Effector CD8-positive, alpha-beta T cell (primary cell): ENCODE results near the gene AQP5.

Experiments
- DNase-seq: peaks from one replicate; lab custom pipeline; 2025; lab: John Stamatoyannopoulos, UW

Gene AQP5

DNA sequence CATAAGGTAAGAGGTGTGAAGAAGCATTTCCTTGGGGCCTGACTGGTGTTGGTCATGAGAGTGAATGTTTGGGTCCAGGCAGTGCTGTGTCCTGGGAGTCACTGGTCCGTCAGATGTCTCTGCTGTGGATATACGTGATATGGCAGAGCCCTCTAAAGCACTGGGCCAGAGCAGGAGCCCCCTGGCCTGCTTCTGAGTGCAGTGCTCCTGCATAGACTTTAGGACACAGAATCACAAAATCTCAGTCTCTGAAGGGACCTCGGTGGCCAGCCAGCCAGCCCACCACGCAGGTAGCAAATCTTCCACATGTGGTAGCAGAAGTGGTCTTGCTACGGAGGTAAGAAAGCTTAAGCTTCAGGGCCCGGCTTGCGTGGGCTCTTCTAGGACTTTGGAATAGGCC is 29.6 kb upstream of the AQP5 start:
- no peak for DNase-seq

DNA sequence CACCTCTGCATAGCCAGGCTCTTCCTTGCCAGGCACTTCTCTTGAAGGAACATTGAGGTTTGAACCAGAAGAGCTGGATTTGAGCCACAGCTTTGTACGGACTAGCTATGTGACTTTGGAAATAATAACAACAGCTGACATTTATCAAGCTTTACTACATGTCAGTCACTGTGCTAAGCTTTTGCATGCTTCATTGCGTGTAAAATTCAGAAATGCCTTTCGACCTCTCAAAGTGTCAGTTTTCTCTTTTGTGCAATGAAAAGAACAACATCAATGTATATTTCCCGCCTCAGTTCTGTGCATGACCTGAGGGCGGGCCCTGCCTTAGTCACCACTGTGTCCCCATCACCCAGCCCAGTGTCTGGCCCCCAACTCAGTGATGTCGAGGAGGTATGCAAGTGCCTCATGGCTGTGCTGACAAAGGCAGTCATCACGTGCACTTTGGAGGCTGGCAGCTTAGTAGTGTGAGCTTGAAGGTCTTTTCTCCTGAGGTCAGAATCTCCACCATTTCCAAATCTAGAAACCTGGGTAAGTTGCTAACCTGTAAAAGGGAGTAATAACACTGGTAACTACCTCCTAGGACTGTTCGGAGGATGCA is 29.0 kb upstream of the AQP5 start:
- DNase-seq, result no peak

DNA sequence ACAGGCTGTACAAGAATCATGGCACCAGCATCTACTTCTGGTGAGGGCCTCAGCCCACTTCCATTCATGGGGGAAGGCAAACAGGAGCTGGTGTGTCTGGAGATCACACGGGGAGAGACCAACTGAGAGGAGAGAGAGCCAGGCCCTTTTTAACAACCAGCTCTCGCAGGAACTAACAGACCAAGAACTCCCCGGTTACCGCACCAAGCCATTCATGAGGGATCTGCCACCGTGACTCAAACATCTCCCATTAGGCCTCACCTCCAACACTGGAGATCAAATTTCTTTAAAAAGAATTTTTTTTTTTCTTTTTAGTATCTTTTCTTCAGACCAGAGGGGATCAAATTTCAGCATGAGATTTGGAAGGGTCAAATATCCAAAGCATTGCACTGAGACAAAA is 27.9 kb upstream of the AQP5 start:
- no peak for DNase-seq

DNA sequence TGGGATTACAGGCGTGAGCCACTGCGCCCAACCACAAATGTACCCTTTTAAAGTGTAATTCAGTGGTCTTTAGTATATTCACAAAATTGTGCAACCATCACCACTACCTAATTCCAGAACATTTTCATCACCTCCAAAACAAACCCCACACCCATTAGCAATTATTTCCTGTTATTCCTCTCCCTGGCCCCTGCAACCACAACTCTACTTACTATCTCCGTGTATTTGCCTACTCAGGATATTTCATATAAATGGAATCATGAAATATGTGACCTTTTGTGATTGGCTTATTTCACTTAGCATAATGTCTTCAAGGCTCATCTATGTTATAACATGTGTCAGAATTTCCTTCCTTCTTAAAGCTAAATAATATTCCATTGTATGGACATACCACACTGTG is 27.2 kb upstream of the AQP5 start:
- no peak for DNase-seq

DNA sequence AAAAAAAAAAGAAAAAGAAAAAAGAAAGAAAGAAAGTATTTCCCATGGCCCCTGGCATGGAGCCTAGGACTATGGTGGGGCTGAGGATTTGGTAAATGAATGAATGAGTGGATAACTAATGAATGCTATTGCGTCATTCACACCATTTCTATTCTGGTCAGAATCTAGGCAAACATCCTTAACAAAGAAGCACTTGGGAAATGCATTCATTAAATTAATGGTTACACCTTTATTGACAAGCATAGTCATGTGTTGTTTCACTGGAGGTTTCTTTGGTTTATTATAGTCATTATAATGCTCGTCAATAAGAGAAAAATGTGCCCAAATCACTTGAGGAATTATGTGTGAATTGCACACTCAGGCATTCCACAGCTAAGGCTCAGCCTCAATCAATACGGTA is 24.7 kb upstream of the AQP5 start:
- DNase-seq, result no peak

DNA sequence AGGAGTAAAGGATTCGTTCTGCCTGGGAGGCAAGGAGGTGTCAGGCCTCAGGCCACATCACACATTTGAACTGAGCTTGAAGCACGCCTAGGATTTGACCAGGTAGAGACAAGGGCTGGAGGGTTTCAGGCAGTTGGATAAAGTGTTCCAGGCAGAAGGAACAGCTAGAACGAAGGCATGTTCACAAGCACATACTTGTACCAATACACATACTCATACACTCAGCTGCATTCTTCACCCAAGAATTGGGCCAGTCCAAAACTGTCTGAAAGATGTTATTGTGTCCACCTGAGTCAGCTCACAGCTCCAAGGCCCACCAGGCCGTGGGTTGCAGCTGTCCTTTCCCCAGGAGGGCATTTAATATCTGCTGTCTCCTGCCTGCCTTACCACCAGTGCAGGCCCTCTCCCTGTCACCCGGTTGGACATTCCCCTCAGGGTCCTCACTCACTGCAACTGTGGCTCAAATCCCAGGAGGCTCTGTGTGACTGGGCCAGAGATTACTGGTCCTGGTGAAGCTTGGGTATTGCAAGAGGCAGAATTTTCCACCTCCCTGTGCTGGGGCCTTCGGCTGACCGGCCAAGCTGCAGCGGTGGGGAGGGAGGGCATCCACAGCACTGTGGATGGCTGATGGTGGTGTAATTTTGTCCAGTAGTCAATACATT is 23.9 kb upstream of the AQP5 start:
- no peak for DNase-seq

DNA sequence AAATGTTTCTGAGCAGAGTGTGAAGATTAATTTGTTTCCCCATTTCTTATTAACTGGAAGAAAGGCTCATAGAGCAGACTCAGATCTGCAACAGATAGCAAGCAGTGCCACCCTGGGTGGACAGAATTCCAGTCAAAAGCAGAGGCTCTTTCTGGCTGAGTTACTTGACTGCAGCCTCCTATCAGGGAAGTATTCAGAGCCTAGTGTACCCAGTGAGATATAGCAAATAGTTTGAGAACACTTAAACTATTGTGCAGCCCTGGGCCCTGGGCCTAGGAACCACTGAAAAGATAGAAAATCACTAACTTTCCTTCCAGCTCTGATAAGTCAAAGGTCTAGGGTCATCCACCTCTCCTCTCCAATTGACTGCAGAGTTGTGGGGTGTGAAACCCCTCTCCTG is 22.4 kb upstream of the AQP5 start:
- no peak for DNase-seq

DNA sequence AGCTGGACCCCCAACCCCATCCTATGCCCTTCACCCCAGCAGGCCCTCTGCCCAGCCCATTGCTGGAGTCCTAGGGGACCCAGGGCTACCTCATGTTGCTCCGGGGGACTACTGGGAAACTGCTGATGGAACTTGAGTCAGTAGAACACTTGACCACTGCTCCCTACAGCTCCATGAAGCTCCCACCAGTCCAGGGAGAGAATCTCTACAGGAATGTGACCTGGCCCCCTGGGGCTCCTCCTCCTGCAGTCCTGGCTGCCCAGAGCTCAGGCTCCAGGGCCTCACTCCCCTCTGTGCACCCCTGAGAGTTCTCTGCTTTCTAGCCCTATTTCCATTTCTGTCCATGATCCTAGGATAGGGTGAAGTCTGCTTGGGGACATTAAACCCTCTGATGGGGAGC is 22.0 kb upstream of the AQP5 start:
- DNase-seq, result no peak

DNA sequence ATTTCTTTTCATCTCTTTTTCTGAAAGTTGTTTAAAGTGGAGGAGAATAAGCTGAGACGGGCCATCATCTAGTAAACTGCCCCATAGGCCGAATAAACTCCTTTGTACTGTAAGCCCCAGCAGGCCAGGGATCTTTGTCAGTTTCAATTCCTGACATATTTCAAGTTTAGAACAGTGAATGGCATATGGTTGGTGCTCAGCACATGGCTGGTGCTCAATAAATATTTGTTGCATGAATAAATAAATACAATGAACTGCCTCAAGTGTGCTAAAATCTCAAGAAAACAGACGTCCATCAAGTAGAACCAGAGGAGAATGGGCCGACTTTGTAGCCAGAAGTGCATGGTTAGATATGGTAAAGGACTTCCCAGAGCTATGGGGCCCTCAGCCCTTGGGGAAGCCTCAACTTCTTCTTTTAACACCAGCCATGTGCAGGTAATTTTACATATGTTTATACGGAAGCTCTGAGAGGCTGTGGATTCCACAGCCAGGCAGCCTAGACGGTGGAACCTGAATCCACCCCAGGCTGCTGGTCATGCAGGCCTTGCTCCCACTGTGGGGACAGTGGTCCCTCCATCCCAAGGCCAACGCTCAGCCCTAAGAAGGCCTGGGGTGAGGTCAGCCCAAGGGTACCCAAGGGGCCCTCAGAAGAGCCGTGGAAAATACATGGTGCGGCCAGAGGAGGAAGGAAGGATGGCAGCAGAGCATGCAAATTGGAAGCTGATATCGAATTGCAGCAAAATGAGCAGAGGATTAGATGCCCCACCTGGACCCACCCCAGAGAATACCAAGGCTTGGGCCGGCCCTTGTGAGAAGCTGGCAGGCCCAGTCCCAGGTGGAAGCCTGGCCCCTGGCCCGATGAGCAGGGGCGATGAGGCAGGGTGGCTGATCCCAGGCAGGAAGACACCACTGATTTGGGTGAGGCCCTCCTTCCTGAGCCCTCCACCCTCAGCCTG is 19.8 kb upstream of the AQP5 start:
- no peak for DNase-seq

DNA sequence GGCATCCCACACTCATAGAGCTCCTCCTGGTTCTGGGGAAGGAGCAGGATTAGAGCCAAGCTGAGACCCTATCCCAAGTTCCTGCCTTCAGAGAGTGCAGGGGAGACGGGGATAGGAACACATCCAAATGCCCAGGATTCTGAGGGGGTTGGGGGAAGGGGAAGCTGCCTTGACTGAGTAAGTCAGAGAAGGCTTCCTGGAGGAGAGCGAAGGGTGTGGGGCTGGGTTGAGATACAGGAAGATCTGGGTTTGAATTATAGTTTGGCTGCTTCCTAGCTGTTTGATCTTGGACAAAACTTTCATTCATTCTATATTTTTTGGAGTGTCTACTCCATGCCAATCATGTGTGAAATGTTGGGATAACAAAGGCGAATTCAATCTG is 19.2 kb upstream of the AQP5 start:
- DNase-seq, result no peak

DNA sequence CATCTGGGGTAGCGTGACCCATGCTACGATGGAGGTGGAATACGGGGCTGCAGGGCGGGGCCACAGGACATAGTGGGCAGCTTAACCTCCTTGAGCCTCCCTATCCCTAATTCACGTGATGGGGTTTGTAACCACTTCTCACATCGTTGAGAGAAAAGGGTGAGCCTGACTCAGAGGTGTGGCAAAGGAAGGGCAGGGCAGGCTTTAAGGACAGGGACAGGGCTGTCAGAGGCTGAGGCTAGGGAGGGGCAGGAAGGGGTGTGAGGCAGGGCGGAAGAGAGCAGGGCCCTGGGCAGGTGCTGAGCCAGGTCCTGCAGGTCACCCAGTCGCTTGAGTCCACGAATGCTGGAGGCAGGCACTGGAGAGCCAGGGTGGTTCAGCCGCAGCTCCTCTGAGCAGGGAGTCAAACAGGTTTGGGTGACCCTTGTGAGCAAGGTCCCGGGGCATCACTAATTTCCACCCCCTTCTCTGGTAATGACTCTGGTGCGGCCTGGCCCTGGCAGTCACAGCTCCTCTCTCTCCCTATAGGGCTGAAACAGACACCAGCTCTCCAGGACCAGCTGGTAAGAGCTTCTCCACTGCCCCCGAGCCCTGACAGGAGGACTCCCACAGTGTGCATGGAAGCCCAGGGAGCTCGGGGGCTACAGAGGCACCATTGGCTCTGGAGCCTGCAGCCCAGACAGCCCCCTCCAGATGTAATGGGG is 18.6 kb upstream of the AQP5 start:
- no peak for DNase-seq

DNA sequence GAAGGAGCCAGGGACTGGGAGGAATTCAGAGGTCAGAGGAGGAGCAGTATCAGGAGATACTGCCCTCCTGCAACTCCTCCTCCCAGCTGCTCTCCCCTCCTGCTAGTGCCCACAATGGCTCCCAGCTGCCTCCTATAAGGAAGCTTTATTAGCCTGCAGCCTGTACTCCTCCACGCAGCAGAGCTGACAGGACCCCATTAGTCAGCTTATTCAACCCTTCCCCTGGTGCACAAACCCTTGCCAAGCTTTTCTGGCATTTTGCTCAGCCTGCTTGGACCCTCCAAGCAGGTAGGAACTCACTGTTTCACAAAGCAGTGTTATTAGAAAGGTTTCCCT is 18.1 kb upstream of the AQP5 start:
- DNase-seq, result no peak

DNA sequence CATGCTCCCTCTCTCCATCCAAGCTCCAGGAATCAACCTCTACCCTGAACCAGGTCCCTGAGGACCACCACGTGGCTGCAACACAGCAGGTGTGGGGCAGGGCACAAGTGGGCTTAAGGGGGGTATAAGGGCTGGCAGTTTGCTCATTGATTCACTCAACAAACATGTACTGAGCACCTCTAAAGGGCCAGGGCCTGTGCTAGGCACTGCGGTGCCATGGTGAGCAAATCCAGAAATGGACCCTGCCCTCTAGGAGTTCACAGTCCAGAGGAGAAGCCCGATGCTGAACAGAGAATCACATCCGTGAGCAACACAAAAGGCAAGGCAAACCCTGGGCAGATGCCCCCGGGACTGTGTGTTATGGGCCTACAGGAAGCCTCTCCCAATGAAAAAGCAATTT is 17.6 kb upstream of the AQP5 start:
- no peak for DNase-seq

DNA sequence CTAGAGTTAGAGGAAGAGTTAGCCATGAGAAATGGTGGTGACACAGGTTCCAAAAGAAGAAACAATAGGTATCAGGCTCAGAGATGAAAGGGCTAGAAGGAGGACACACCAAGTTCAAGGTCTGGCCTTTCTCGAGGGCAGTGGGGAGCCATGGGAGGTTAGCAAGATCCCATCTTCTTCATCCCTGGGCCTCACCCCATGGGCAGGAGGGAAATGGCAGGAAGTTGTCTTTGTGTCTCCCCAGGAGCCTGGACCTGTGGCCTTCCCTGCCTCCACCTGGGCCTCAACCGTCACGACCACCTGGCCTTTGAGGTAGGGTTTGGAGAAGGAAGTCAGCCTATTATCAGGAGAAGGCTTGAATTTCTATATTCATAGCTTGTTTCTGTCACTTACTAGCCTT is 17.0 kb upstream of the AQP5 start:
- no peak for DNase-seq

DNA sequence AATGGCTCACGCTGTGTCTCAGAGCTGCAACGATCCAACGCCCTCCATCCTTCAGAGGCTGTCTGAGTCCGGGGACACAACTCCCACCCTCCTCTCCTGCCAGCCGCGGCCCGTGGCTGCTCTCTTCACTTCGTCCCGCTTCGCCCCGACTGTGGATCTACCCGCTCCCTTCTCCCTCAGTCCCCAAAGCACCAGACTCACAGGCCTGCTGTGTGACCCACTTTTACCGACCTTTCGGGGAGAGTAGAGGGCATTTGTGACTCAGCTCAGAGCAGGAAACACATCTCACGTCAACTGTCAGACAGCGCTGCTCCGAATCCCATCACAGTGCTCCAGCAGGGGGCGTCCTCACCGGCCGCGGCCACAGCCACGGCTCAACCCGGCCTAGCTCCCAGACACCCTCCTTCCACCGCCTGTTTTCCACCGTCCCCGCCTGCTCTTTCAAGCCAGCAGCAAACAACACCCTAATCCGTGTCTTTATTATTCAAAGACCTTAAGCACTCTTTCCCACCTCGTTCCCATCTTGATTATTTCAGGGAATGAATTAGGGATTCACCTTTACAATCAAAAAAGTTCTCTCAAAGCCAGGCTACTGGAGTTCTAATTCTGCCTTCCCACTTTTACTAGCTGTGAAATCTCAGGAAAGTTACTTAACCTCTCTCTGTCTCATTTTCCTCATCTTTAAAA is 16.1 kb upstream of the AQP5 start:
- DNase-seq, result peak; percentile 51

DNA sequence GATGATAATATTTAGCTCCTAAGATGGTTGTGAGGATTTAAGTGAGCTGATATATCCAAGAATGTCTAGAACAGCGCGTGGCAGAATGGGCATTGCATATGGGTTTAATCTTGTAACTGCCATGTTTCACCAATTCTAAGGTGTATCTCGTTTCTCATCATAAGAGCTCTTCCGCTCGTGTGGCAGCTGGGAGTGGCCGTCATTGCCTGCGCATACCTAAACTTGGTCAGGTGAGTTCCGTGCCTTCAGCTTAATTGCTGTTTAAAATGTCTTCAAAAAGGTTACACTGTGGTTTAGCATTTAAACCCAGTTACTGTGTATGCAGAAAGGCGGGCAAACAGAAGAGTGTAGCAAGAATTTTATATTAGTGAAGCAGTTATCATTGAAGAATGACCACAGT is 15.6 kb upstream of the AQP5 start:
- DNase-seq, result no peak

DNA sequence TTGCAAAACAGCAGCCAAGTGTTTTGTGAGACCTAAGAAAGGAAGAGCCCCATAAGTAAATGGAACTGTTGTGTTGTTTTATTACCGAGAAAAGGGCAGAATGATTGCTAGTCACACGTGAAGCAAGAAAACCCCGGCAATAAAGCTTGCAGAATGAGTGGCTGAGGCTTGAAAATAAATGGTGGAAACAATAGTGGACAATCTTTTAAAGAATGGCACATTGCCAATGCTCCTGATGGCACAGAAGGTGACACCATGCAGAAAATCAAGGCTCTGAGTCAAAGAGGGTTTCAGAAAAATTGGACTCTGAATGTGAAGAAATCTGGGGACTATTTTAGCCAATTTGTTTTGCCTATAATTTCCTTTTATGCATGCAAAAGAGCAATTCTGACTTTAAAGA is 15.2 kb upstream of the AQP5 start:
- no peak for DNase-seq

DNA sequence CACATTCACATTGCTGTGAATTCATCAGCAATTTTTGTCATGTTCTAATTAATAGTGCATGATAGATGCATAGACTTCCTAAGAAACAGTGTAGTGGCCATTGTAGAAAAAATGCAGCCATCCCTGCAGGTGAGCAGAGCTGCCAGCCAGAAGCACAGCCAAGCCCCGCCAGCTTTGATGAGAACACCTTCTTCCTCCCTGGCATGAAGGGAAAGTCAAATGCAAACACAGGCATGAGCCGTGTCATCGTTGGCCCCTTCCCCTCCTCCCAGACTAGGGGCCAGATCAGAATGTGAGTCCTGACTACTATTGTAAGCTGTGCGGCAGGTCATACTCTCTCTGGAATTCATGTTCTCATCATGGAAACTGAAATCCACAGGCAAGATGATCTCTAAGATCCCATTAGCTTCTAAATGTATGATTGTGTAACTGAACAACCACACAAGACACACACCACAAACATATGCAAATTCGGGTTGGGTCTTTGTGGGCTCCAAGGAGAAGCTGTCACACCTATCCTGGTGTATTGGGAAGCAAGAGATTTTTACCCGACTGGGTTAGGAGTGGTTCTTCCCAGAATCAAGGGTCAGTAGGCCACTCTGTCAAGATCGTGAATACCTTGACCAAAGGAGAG is 14.0 kb upstream of the AQP5 start:
- DNase-seq, result no peak

DNA sequence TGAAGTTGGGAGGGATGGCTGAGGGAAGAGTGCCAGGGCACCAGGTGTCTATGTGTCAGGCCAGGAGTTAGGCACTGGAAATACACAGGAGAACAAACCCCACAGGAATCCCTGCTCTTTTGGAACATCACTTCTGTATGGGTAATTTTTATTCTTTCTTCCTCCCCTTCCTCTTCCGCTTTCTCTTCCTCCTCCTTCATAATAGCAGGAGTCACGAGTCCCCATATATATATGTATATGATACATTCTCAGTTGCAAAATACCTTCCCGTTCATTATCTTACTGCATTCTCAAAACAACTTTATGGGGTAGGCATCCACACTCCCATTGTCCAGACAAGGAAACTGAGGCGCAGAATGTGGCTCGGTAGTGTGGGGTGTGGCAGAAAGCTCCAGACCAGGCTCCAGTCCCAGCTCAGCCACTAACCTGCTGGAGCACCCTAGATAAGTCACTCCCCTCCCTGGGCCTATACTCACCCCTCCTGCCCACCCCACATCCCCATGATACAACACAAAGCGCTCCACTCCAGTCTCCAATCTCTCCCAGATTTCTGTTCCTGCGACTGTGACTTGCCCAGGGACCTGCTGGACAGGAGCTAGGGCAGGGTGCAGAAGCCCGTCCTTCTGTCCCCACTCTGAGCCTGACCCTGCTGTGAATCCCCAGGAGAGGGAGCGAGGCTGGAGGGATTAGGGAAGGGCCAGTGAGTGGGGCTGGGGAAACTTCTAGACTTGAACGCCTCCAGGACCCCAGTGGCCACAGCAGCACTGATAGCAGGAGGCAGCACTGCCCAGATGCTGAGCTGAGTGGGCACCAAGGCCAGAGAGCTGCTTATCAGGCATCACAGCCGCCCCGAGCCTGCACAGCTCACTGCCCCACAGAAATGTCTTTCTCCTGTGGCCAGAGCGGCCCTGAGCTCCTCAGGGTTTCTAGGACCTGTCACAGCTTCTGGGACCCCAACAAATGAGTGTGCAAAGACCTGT is 12.5 kb upstream of the AQP5 start:
- DNase-seq, result no peak

DNA sequence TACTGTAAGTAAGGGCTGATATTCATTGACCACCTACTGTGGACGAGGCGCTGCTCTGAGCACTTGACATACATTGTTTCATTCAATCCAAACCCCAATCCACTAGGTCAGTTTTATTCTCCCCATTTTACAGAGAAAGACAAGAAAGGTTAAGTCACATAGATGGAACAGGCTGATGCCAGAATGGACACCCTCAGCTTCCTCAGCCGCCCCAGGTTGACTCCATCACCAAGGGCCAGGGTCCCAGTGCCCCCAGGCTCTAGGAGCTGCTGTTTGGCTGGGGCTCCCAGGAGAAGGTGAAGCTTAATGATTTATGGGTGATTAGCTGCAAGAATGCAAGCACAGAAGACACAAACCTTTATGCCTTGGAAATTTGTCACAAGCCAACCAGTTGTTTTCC is 11.8 kb upstream of the AQP5 start:
- no peak for DNase-seq
